Common myeloid progenitor, CD34-positive (primary cell): Measurements from ENCODE around the gene CEACAM3.

Source experiments
- CTCF ChIA-PET: fragments of 350-600 bp; sonication (Branson Sonifier 250); formaldehyde crosslinking; loops from one replicate; lab custom pipeline; 2021; ENCODE audit warnings: antibody characterized with exemption; lab: Charles Lee
- POLR2A ChIA-PET: fragments of 350-600 bp; sonication (Branson Sonifier 250); formaldehyde crosslinking; loops from one replicate; lab custom pipeline; 2021; ENCODE audit warnings: antibody characterized with exemption; lab: Charles Lee
- DNase-seq, 3 donors: peaks; one replicate each; pipeline versions ENCODE4 v3.0.0 to v3.0.0-alpha.2; 2013
- H3K27ac ChIP-seq, 2 experiments: 1 replicate in 1 of 2; 2 replicates in 1 of 2; pipeline ENCODE4 v1.7.0; 2013; ENCODE audit warnings: inconsistent platforms in 2 of 2, low read length in 2 of 2, mild to moderate bottlenecking in 2 of 2, low read depth in 1 of 2, moderate library complexity in 1 of 2; ENCODE audit not compliant: severe bottlenecking in 2 of 2, insufficient read depth in 1 of 2, poor library complexity in 1 of 2
- H3K27me3 ChIP-seq, 5 experiments: replicated peaks in 2 of 5; 1 replicate in 3 of 5; 2 replicates in 2 of 5; pipeline versions ENCODE4 v1.6.1 to v1.7.0; 2013; ENCODE audit warnings: low read length in 4 of 5, mild to moderate bottlenecking in 2 of 5, moderate library complexity in 2 of 5, inconsistent platforms in 1 of 5; ENCODE audit not compliant: insufficient read depth in 5 of 5, control insufficient read depth in 4 of 5
- H3K36me3 ChIP-seq, 4 experiments: 1 replicate in 2 of 4; 2 replicates in 2 of 4; pipeline versions ENCODE4 v1.6.1 to v1.7.0; 2013; ENCODE audit warnings: low read length in 3 of 4, control low read depth in 1 of 4, mild to moderate bottlenecking in 1 of 4; ENCODE audit not compliant: control insufficient read depth in 4 of 4, insufficient read depth in 4 of 4
- H3K4me1 ChIP-seq, 4 experiments: 1 replicate in 3 of 4; 2 replicates in 1 of 4; pipeline versions ENCODE4 v1.6.1 to v1.7.1; 2013; ENCODE audit warnings: low read length in 3 of 4, mild to moderate bottlenecking in 3 of 4, control low read depth in 1 of 4, inconsistent platforms in 1 of 4, moderate library complexity in 1 of 4; ENCODE audit not compliant: control insufficient read depth in 4 of 4, insufficient read depth in 4 of 4; ENCODE audit errors: control extremely low read depth in 1 of 4
- H3K4me3 ChIP-seq, 7 experiments: 1 replicate in 4 of 7; 2 replicates in 3 of 7; pipeline versions ENCODE4 v1.5.1 to v1.7.0; 2013; ENCODE audit warnings: mild to moderate bottlenecking in 7 of 7, low read length in 6 of 7, moderate library complexity in 6 of 7, inconsistent platforms in 2 of 7, low read depth in 2 of 7, control low read depth in 1 of 7; ENCODE audit not compliant: insufficient read depth in 4 of 7, control insufficient read depth in 1 of 7; ENCODE audit errors: extremely low read depth in 1 of 7
- H3K9me3 ChIP-seq, 5 experiments: 1 replicate in 4 of 5; 2 replicates in 1 of 5; pipeline versions ENCODE4 v1.6.1 to v1.7.1; 2013; ENCODE audit warnings: low read length in 4 of 5, mild to moderate bottlenecking in 2 of 5, inconsistent platforms in 1 of 5, low read depth in 1 of 5, moderate library complexity in 1 of 5; ENCODE audit not compliant: control insufficient read depth in 4 of 5, insufficient read depth in 2 of 5; ENCODE audit errors: control extremely low read depth in 1 of 5
- WGBS: methylation state at CpG from one replicate; pipeline ENCODE4 v1.1.5; 2013; ENCODE audit not compliant: insufficient coverage; 5-methylcytosine and 5-hydroxymethylcytosine counted together

The CEACAM3 gene

GRCh38 chr19:41853344-41853743 lies 57.0 kb downstream of the CEACAM3 start:
- H3K4me3 ChIP-seq: no peak overlapping the region
- WGBS: 71% methylated on average over 1 of the region's 2 CpGs
- H3K9me3 ChIP-seq: no peaks in the 10 kb centered on the region
- DNase-seq: no peak
- no peak overlapping the region for H3K27ac ChIP-seq
- CTCF ChIA-PET: interaction anchor here (1.1 to 1.8 kb wide), 4 partner anchors 14 to 60 kb away, joined by 3 to 4 read pairs (median 3); no protein-coding TSS in a partner anchor
- POLR2A ChIA-PET: no interaction called here
- no peaks in the 10 kb centered on the region for H3K36me3 ChIP-seq
- H3K27me3 ChIP-seq: peaks cover 0 to 6% (median 0%) of the 10 kb centered on the region in 5 experiments
- peaks cover 0 to 3% (median 0%) of the 10 kb centered on the region in 4 experiments for H3K4me1 ChIP-seq

- H3K4me1 ChIP-seq: peaks cover 0 to 3% (median 0%) of the 10 kb centered on the region in 4 experiments
- no peak overlapping the region for H3K4me3 ChIP-seq
- 89% methylated on average over 2 of the region's 2 CpGs for WGBS
- POLR2A ChIA-PET: no interaction called here
- DNase-seq: peak in 1 of 3 donors; percentile 16
- peaks cover 0 to 6% (median 0%) of the 10 kb centered on the region in 5 experiments for H3K27me3 ChIP-seq
- H3K9me3 ChIP-seq: no peaks in the 10 kb centered on the region
- CTCF ChIA-PET: interaction anchor here (1.2 to 1.8 kb wide), 3 partner anchors 15 to 60 kb away, joined by 3 to 4 read pairs (median 3); no protein-coding TSS in a partner anchor
- no peaks in the 10 kb centered on the region for H3K36me3 ChIP-seq
- no peak overlapping the region for H3K27ac ChIP-seq
Observed at GRCh38 chr19:41853768-41854167, 57.4 kb downstream of the CEACAM3 start.

GRCh38 chr19:41859213-41859617 lies 62.8 kb downstream of the CEACAM3 start:
- CTCF ChIA-PET: interaction anchor here (0.6 to 6.9 kb wide), 13 partner anchors 10 to 1506 kb away, joined by 3 to 48 read pairs (median 5); partner anchors contain the start of genes CD79A and RABAC1
- DNase-seq: no peak

GRCh38 chr19:41859618-41860418 lies 63.4 kb downstream of the CEACAM3 start, which contains the start of gene RPS19:
RPS19 (plus strand) TSS chr19:41860255; CDS start chr19:41860775, 520 bp downstream.
- peak; percentile 97 to 98 (median 98) for DNase-seq
- H3K27me3 ChIP-seq: no peaks in the 10 kb centered on the region
- peak within 1 kb of the TSS; percentile 76 to 98 (median 84) for H3K4me3 ChIP-seq
- H3K27ac ChIP-seq: peak within 1 kb of the TSS; percentile 90 to 95
- H3K4me1 ChIP-seq: peaks cover 12 to 52% (median 46%) of the 10 kb centered on the region in 4 experiments
- WGBS: 0% methylated on average over 56 of the region's 76 CpGs
- H3K9me3 ChIP-seq: no peaks in the 10 kb centered on the region
- H3K36me3 ChIP-seq: peaks cover 9 to 43% (median 34%) of the 10 kb centered on the region in 4 experiments
- ChIA-PET CTCF (interaction anchor here (0.6 to 6.9 kb wide), 14 partner anchors 9 to 1506 kb away, joined by 3 to 48 read pairs (median 5); partner anchors contain the start of genes CD79A and RABAC1), POLR2A (interaction anchor here (0.7 to 1.8 kb wide), 5 partner anchors 11 to 67 kb away, joined by 3 to 8 read pairs (median 3); no protein-coding TSS in a partner anchor)

More at GRCh38 chr19:41859213-41859617, 62.8 kb downstream of the CEACAM3 start:
- Histone ChIP-seq H3K27me3 (no peaks in the 10 kb centered on the region), H3K4me3 (peak overlapping the region in 6 of 7 experiments; percentile 76 to 98 (median 88)), H3K4me1 (peaks cover 12 to 47% (median 41%) of the 10 kb centered on the region in 4 experiments), H3K27ac (peak overlapping the region in 1 of 2 experiments; percentile 95), H3K36me3 (peaks cover 3 to 37% (median 28%) of the 10 kb centered on the region in 4 experiments), H3K9me3 (no peaks in the 10 kb centered on the region)
- WGBS: 4% methylated on average over 6 of the region's 8 CpGs
- POLR2A ChIA-PET: interaction anchor here (0.7 kb wide), 1 partner anchor 24 kb away, joined by 3 read pairs; no protein-coding TSS in a partner anchor

GRCh38 chr19:41860419-41861115 lies 64.2 kb downstream of the CEACAM3 start:
- no peak for DNase-seq
- under 1% methylated on average over 37 of the region's 45 CpGs for WGBS
- H3K27me3 ChIP-seq: no peaks in the 10 kb centered on the region
- peak overlapping the region; percentile 76 to 98 (median 84) for H3K4me3 ChIP-seq
- ChIA-PET POLR2A (interaction anchor here (0.5 to 1.8 kb wide), 5 partner anchors 10 to 67 kb away, joined by 3 to 8 read pairs (median 4); no protein-coding TSS in a partner anchor), CTCF (interaction anchor here (0.6 to 6.9 kb wide), 8 partner anchors 8 to 97 kb away, joined by 3 to 48 read pairs (median 7); partner anchors contain the start of genes CD79A and RABAC1)
- H3K9me3 ChIP-seq: no peaks in the 10 kb centered on the region
- peaks cover 12 to 56% (median 51%) of the 10 kb centered on the region in 4 experiments for H3K4me1 ChIP-seq
- peaks cover 10 to 49% (median 40%) of the 10 kb centered on the region in 4 experiments for H3K36me3 ChIP-seq
- peak overlapping the region; percentile 90 to 95 for H3K27ac ChIP-seq
